ENCODE data around the gene KLF3.

KLF3 gene

DNA sequence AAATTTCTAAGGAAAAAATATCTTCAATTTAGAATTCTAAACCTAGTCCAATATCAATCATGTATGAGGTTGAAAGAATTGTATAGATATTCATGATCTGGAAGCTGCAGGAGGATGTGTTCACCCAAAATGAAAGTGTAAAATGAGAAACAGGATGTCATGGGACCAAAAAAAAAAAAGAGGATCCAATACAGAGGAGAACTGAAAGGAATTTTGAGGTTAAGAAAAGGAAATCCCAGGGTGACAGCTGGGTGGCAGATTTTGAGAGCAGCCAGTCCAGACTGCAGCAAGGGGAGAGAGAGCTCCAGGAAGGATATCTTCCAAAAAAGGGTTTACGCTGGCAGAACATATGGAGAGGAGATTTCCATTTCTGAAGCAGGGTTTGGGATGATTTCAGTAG is 79.9 kb downstream of the KLF3 start:
- TF ChIP-seq EZH2phosphoT487 (IDR thresholded peaks at IDR 0.05; ENCODE audit: borderline replicate concordance, low read length): no peak
- TF ChIP-seq, protein P1, sequence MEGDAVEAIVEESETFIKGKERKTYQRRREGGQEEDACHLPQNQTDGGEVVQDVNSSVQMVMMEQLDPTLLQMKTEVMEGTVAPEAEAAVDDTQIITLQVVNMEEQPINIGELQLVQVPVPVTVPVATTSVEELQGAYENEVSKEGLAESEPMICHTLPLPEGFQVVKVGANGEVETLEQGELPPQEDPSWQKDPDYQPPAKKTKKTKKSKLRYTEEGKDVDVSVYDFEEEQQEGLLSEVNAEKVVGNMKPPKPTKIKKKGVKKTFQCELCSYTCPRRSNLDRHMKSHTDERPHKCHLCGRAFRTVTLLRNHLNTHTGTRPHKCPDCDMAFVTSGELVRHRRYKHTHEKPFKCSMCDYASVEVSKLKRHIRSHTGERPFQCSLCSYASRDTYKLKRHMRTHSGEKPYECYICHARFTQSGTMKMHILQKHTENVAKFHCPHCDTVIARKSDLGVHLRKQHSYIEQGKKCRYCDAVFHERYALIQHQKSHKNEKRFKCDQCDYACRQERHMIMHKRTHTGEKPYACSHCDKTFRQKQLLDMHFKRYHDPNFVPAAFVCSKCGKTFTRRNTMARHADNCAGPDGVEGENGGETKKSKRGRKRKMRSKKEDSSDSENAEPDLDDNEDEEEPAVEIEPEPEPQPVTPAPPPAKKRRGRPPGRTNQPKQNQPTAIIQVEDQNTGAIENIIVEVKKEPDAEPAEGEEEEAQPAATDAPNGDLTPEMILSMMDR (IDR thresholded peaks at IDR 0.05; ENCODE audit: low read depth, low read length, poor library complexity, severe bottlenecking): no peak
- no peaks in the 10 kb centered on the region for H3K9me2 ChIP-seq (replicated peaks; ENCODE audit: control insufficient read depth, low read length)
- H3K36me3 ChIP-seq (ENCODE audit: control insufficient read depth, low read length): no peaks in the 10 kb centered on the region
- H3K27ac ChIP-seq (ENCODE audit: low read depth, low read length): no peak overlapping the region
- no peaks in the 10 kb centered on the region for H3K27me3 ChIP-seq (ENCODE audit: control insufficient read depth, low read length)
- H4K20me1 ChIP-seq (ENCODE audit: control insufficient read depth, insufficient read depth, low read depth, low read length): no peaks in the 10 kb centered on the region
- no peaks in the 10 kb centered on the region for H3K79me2 ChIP-seq (ENCODE audit: control insufficient read depth, low read length)
- H3K4me2 ChIP-seq (ENCODE audit: low read length): no peak overlapping the region
- peaks cover 5% of the 10 kb centered on the region; the same call in 1 of the 2 replicates for H3K4me1 ChIP-seq (ENCODE audit: control insufficient read depth, low read length)
- no peak overlapping the region for H3K4me3 ChIP-seq (ENCODE audit: low read length)
- peaks cover 18% of the 10 kb centered on the region for H3K9me3 ChIP-seq (ENCODE audit: control insufficient read depth, insufficient read depth, low read length)
- H3F3A ChIP-seq (ENCODE audit: control insufficient read depth, insufficient read depth): no peaks in the 10 kb centered on the region

DNA sequence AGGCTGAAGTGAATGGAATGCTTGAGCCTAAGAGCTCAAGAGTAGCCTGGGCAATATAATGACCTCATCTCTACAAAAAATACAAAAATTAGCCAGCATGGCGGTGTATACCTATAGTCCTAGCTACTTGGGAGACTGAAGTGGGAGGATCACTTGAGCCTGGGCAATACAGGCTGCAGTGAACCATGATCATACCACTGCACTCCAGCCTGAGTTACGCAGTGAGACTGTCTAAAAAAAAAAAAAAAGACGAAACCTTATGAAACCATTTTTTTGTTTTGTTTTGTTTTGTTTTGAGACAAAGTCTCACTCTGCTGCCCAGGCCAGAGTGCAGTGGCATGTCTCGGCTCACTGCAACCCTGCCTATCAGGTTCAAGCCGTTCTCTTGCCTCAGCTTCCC is 81.9 kb downstream of the KLF3 start:
- Histone ChIP-seq H3K27me3 (ENCODE audit: control insufficient read depth, low read length) (no peaks in the 10 kb centered on the region), H3K4me3 (ENCODE audit: low read length) (no peak overlapping the region), H3K27ac (ENCODE audit: low read depth, low read length) (no peak overlapping the region), H3K9me2 (replicated peaks; ENCODE audit: control insufficient read depth, low read length) (no peaks in the 10 kb centered on the region), H3K79me2 (ENCODE audit: control insufficient read depth, low read length) (no peaks in the 10 kb centered on the region), H4K20me1 (ENCODE audit: control insufficient read depth, insufficient read depth, low read depth, low read length) (no peaks in the 10 kb centered on the region), H3K36me3 (ENCODE audit: control insufficient read depth, low read length) (no peaks in the 10 kb centered on the region), H3K4me1 (ENCODE audit: control insufficient read depth, low read length) (peaks cover 5% of the 10 kb centered on the region; the same call in 1 of the 2 replicates), H3K4me2 (ENCODE audit: low read length) (no peak overlapping the region), H3F3A (ENCODE audit: control insufficient read depth, insufficient read depth) (no peaks in the 10 kb centered on the region), H3K9me3 (ENCODE audit: control insufficient read depth, insufficient read depth, low read length) (peaks cover 18% of the 10 kb centered on the region)
- TF ChIP-seq, protein P1 (IDR thresholded peaks at IDR 0.05; ENCODE audit: low read depth, low read length, poor library complexity, severe bottlenecking): no peak
- TF ChIP-seq EZH2phosphoT487 (IDR thresholded peaks at IDR 0.05; ENCODE audit: borderline replicate concordance, low read length): no peak

DNA sequence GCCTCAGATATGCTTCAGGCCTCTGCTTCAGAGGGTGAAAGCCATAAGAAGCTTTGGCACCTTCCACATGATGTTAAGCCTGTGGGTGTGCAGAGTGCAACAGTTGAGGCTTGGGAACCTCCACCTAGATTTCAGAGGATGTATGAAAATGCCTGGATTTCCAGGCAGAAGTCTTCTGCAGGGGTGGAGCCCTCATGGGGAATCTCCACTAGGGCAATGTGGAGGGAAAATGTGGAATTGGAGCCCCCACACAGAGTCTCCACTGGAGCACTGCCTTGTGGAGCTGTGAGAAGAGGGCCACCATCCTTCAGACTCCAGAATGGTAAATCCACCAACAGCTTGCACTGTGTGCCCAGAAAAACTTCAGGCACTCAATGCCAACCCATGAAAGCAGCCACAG is 83.6 kb downstream of the KLF3 start:
- no peak overlapping the region for H3K4me3 ChIP-seq (ENCODE audit: low read length)
- no peaks in the 10 kb centered on the region for H3K9me2 ChIP-seq (replicated peaks; ENCODE audit: control insufficient read depth, low read length)
- peaks cover 5% of the 10 kb centered on the region; the same call in 1 of the 2 replicates for H3K4me1 ChIP-seq (ENCODE audit: control insufficient read depth, low read length)
- H3F3A ChIP-seq (ENCODE audit: control insufficient read depth, insufficient read depth): no peaks in the 10 kb centered on the region
- no peak overlapping the region for H3K4me2 ChIP-seq (ENCODE audit: low read length)
- no peaks in the 10 kb centered on the region for H4K20me1 ChIP-seq (ENCODE audit: control insufficient read depth, insufficient read depth, low read depth, low read length)
- no peaks in the 10 kb centered on the region for H3K36me3 ChIP-seq (ENCODE audit: control insufficient read depth, low read length)
- TF ChIP-seq EZH2phosphoT487 (IDR thresholded peaks at IDR 0.05; ENCODE audit: borderline replicate concordance, low read length): no peak
- TF ChIP-seq, protein P1 (IDR thresholded peaks at IDR 0.05; ENCODE audit: low read depth, low read length, poor library complexity, severe bottlenecking): no peak
- H3K27me3 ChIP-seq (ENCODE audit: control insufficient read depth, low read length): no peaks in the 10 kb centered on the region
- H3K9me3 ChIP-seq (ENCODE audit: control insufficient read depth, insufficient read depth, low read length): peaks cover 18% of the 10 kb centered on the region
- no peaks in the 10 kb centered on the region for H3K79me2 ChIP-seq (ENCODE audit: control insufficient read depth, low read length)
- H3K27ac ChIP-seq (ENCODE audit: low read depth, low read length): no peak overlapping the region
